GM18873 (cell line): ENCODE results near the gene TRERF1.
"Not testable (repeated sequence)": the region's sequence is repeated elsewhere in the genome, so short reads cannot be mapped to it uniquely, and the experiment has no call there.

Source experiments
- ATAC-seq: cut with Tn5 transposase; IDR thresholded peaks from one replicate; pipeline ENCODE4 v1.9.1; 2021; ENCODE audit warnings: mild to moderate bottlenecking, moderate library complexity, moderate number of reproducible peaks; ENCODE audit not compliant: unreplicated experiment, low FRiP score

Gene TRERF1

DNA sequence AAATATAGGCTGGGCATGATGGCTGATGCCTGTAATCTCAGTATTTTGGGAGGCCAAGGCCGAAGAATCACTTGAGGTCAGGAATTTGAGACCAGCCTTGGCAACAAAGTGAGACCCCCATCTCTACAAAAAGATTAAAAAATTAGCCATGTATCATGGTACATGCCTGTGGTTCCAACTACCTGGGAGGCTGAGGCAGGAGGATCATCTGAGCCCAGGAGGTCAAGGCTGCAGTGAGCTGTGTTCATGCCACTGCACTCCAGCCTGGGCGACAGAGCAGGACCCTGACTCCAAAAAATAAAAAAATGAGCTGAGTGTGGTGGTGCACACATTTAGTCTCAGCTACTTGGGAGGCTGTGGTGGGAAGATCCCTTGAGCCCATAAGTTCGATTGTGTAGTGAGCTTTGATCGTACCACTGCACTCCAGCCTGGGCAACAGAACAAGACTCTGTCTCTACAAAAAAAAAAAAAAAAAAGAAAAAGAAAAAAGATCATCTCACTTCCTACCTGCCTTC is 246.9 kb downstream of the TRERF1 start:
- no peak for ATAC-seq

DNA sequence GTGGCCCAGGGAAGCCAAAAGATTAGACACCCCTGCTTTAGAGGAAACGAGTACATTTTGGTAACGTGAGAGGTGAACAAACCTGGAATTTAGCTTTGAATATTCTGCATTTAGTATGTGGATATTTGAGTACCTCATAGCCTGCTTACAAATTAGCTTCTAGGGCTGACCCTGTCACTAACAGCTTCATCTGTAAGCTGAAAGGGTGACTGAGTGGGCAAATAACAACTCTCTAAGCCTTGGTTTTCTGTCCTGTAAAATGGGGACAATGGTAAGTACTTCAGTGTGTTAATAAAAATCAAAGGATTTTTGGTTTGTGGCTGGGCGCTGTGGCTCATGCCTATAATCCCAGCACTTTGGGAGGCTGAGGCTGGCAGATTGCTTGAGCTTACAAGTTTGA is 248.5 kb downstream of the TRERF1 start:
- ATAC-seq, result no peak

DNA sequence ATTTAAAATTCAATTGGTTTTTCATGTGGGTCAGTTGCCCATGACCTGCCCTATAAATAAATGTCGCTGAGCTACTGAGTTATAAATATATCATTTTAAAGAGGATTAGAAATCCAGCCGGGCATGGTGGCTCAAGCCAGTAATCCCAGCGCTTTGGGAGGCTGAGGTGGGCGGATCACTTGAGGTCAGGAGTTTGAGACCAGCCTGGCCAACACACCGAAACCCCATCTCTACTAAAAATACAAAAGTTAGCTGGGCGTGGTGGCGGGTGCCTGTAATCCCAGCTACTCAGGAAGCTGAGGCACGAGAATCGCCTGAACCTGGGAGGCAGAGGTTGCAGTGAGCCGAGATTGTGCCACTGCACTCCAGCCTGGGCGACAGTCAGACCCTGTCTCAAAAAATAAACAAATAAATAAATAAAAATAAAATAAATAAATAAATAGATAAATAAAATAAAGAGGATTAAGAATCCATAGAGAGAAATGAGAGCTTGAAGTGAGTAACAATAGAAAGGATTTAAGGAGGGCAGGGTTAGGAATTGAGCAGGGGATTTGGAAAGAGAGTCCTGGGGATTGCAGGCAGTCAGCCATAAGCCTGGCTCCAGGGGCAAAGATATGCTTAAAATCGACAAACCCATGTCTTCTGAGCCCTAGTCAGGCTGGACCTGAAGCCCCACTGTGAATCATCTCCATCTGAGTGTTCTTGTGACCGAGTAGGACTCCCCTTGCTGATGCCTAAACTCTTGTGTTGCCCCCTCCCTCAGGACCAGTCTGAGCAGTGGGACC is 249.4 kb downstream of the TRERF1 start:
- not testable (repeated sequence) for ATAC-seq

DNA sequence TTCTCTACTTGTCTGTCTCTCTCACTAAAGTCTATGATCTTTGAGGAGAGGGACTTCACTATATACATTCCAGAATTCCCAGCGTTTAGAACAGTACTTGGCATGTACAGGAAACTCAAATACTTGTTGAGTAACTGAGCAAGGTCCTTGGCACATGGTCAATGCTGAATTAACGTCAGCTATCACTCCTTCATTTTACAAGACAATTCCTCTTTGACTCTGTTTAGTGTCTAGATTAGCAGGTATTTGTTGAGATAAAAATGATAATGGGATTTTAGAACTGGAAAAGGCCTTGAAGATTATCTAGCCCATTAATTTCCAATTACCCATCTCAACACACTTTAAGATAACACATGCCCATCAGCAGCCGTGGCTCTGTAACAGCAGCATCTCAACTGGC is 250.3 kb downstream of the TRERF1 start:
- ATAC-seq, result no peak

DNA sequence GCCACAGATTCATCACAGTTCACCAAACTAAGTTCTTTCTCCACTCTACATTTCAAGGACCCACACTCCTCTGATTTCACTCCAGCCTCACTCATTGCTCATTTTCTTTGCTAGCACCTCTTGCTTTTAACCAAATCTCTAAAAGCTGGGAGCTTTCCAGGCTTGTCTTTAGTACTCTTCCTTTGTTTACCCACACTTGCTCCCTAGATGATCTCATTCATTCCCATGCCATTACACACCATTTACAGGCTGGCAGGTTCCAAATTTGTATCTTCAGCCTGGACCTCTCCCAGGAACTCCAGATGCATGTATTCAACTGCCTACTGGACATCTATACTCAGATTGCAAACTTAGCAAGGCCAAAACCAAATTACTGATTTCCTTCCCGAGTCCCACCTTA is 251.7 kb downstream of the TRERF1 start:
- no peak for ATAC-seq

DNA sequence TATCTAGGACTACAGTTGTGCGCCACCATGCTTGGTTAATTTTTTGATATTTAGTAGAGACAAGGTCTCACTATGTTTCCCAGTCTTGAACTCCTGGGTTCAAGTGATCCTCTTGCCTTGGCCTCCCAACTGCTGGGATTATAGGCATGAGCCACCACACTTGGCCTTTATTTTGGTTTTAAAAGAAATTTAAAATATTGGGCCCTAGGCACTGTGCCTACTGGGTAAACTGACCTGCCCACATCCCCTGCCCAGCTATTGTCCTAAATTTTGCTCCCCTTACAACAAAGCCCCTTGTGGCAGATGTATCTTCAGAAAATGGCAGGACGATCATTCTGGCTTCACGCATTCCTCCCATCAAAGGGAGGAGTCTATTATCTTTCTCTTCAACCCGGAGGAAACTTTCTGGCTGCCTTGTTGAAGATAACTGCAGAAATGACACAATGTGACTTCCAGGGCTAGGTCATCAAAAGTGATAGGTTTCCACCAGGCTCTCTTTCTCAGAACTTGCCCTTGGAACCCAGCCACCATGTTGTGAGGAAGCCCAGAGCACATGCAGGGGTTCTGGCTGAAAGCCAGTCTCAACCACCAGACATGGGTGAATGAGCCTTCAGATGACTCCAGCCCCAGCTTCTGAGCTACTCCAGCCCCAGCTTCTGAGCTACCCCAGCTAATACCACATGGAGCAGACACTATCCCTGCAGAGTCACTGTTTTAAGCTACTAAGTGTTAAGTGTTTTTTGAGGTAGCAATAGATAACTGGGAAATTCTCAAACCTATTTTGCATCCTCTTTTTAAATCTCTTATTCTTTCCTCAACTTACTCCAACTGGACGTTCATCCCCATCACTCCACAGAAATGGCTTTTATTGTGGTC is 252.4 kb downstream of the TRERF1 start:
- ATAC-seq, result no peak

DNA sequence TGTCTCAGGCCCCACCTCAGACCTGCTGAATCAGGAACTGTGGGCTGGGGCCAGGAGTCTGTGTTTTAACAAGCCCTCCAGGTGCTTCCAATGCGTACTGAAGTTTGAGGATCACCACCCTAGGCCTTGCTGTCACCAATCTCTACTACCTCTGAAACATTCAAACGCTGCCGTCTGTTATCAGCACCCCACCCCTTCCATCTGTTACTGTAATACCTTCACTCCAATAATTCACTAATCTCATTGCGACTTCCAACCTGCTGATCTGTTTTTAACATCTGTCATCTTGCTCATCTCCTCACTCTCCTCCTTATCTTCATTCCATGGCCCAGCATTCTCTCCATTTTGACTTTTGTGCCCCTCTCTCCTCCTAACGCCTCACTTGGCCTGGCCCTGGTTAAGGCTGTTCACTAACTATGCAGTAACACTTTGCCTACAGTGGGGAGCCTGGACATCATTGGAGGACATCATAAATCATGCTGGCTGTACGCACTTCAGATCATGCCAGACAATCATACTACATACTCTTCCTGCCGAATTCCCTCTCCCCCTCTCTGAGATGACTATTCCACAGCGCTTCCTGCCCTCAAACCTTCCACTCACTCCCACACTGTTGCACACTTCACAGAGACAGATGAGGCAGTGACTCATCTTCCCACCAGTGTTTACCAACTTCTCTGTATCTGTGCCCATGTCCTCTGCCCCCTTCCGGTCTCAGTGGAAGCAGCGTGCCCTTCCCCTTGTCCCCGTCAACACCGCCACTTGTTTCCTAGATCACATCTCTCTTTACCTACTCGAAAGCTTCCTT is 254.0 kb downstream of the TRERF1 start:
- no peak for ATAC-seq

DNA sequence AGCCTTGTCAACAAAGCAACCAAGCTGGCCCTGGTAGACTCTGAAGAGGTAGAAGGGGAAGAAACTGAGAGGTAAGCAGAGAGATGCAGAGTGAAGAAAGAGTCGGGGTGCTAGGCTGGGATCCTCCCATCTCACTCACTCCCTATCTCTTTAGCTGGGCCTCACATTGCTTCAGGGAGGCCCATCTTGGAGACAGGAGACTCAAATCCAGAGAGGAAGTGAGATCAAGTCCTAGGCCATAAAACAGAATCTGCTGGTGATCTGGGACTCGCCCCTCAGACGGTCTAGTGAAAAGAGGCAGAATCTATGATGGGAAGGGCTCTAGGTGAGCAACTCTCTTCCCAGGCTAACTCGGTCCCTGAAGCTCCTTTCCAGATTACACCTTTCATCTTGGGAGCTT is 256.3 kb downstream of the TRERF1 start:
- no peak for ATAC-seq

DNA sequence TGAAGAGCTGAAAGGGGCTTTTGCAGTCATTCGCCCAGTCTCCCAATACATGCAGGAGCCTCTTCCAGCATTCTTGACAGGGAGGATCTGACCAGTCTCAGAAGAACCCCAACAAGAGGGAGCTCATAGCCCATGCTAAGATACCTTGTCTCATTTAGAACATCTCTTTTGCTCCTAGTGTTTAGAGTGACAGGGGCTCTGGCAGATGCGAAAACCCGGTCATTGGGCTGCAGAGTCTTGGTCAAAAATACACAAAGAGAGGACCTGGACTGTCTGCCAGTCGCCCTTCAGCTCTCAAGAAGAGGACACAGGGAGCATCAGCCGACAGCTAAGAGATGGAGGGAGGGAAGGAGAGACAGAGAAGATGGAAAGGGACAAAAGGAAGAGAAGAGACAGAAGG is 257.7 kb downstream of the TRERF1 start:
- ATAC-seq, result no peak

DNA sequence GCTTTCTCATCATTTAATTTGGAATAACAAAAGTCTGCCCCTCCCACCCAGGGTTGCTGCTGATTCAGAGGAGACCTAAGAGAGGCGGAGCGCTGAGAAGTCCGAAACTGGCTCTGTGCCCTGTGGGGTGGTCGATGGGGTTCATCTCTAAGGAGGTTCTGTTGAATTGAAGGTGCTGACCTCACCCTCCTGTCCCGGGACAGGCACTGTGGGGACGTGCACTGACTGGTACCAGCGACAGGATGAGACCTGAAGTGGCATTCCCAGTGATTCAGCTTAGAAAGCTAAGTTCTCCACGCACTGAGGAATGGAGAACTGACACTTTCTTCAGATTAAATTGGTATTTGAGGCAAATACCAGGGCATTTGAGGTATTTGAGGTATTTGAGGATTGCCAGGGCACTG is 258.2 kb downstream of the TRERF1 start:
- no peak for ATAC-seq

DNA sequence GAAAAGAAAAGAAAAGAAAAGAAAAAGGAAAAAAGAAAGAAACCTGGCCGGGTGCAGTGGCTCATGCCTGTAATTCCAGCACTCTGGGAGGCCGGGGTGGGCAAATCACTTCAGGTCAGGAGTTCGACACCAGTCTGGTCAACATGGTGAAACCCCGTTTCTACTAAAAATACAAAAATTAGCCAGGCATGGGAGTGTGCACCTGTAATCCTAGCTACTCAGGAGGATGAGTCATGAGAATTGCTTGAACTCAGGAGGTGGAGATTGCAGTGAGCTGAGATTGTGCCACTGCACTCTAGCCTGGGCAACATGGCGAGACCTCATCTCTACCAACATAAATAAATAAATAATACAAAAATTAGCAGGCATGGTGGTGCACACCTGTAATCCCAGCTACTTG is 259.3 kb downstream of the TRERF1 start:
- not testable (repeated sequence) for ATAC-seq

DNA sequence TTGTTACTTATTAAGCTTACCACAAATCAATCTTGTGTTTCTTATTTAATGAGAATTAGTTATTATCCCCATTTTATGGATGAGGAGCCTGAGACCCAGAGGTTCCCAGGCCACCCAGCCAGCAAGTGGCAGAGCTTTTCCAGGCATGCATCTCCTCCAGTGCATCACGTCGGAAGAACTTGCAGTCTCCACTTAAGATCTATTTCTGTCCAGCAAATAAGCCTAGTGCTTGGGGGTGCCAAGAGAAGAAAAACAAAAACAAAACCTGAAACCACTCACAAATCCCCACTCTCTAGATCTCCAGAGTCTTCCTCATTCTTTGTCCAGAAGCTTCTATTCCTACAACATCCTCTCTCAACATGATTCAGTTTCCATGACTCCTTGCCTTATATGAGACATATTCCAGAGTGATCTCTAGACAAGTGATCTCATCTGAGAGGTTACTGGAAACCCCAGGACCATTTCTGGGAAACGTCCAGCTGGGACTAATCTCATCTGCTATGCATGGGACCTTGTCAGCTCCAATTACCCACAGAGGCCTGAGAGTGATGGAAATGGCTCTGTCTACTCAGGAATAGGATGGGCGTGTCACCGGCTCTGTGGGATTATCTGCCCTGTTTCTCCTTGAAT is 261.1 kb downstream of the TRERF1 start:
- ATAC-seq, result no peak

DNA sequence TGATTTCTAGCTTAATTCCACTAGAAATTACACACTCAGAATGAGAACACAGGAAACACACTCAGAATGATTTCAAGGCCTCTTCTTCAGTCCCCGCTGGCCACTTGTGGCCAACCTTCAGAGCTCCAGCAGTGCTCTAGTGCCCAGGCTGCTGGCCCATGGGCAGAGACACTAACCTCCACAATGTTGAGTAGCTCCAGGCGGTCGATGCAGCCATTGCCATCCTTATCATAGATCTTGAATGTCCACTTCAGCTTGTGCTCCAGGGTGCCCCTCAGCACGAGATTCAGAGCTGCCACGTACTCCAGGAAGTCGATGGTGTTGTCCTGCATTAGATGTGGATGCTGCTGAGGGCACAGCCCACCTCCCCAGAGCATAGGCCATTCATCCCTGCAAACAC is 263.3 kb downstream of the TRERF1 start:
- ATAC-seq, result no peak

DNA sequence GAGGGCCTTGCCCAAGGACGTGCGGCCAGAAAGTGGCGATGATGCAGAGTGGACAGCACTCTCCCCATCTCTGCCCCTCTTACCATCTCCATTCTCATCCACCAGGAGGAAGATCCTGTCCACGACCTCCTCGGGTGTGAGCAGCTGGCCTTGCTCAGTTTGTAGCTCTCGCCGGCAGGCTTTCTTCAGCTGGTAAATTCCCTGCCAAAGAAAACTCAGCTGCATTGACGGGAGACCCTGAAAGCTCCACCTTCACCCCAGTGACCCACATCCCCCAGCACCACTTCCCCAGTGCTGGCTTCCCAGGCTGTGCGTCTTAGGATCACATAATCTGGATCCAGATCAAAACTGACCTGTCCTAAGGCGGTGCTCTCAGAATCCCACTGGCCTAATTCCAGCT is 266.1 kb downstream of the TRERF1 start:
- ATAC-seq, result no peak

DNA sequence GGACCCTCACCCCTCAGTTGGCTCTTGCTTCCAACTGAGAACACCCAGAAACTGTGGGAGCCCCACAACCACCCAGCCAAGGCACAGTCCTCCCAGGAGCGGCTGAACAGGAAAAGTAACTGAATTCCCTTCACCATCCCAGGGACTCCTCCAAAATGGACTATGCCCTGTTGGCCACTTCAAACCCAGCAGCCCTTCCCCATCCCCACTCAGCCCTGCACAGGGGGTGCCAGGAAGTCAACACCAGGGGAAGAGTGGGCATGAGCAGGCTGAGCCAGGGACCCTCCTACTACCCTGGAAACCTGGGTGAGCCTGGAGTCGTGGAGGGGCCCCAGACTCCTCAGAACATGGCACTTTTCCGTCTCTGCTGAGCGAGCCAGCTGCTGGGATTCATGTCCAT is 267.3 kb downstream of the TRERF1 start:
- no peak for ATAC-seq

DNA sequence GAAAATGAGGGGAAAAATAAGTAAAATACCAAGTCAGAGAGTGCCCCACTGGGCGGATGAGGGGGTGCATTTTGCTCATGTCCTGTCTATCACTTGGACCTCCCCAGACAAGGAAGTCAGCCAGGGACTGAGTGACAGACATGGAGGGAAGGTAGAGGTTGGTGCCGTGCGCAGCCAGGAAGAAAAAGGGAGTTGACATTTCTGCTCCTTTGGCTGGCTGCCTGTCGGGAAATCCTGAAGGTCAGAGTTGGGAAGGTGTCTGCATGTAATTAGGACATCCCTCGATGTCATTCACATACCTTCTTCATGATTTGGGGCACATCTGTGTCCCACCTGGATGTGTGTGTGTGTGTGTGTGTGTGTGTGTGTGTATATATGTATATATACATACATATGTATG is 269.6 kb downstream of the TRERF1 start:
- ATAC-seq, result no peak

DNA sequence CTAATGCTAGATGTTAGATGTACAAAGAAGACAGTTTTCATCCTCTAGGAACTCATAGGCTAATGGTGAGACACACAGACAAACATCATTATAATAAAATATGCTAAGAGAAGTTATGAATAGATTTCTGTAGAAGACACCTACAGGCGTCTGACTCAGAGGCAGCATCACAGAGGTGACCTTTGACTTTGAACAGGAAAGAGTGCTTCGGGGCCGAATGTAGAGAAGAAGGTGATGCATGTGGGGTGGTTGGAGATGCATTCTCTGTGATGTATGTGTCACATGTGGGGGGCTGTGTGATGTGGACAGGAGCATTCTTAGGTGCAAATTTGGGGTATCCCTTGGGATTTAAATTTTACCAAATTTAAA is 271.8 kb downstream of the TRERF1 start:
- ATAC-seq, result no peak

DNA sequence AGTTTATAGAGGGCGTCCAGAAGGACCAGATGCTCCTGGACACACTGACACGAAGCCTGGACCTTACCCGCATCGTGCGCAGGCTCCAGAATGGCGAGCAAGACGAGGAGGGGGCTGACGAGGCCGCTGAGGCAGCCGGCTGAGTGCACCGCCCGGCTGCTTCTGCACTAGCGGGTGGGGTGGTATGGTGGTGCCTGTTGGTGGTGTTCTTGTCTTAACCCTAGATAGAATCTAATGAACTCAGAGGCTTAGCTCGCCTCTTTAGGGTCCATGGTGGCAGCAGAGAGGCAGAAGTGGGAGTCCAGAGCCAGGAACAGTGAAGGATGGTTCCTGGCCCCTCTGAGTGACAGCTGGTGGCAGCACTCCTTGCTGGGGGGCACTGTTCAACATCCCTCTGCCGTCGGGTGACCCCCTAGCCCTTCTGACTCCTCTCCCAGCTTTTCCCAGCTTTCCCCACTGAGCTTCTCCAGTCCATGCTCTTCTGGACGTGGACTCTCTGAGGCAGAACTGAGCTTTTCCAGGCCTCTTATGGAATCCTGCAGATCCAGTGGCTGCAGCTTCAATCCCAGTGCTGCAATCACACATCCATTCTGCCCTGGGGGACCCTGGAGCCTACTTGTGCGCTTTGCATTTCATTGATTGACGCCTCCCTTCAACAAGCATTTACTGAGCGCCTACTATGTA is 272.3 kb downstream of the TRERF1 start:
- ATAC-seq, result no peak

DNA sequence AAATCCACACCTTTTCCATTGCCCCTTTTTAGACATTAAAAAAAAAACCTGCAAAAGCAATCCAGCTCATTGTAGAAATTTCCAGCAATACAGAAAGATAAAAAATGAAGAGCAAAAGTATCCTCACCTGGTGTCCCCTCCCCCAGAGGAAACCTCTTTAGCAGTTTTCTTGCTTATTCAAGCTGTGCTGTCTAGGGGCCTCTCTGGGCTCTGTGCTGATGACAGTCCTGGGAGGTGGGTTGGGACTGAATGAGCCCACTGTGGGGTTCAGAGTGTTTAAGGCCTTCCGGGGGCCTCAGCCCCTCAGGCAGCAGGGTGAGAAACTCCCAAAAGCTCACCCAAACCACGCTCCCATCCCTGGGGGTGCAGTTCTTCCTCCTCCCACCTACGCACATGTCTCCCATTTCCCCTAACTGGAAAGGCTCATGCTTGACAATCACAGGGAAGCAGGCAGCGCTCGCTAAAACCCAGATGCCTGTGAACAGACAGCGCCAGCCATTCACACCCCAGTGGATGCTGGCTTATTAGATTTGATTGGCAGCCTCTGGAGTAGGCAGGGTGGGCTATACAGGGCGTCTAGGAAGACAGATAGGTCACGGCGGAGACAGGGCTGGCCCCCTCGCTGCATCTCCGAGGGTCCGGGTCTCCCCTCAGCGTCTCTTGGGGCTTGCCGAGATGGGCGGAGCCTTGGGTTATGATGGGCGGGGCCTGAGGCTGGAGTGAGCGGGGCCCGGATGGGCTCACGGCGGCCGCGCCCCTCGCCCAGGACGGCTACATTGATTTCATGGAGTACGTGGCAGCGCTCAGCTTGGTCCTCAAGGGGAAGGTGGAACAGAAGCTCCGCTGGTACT is 274.0 kb downstream of the TRERF1 start:
- no peak for ATAC-seq
